ENCODE results near the gene VCAM1. TPM values are rescaled to one million over a fixed set of nuclear protein-coding genes. Genes with fewer than 3 reads are reported as not detected.

Gene VCAM1
- total RNA-seq, 3 donors from 2014 or later (not counting 1 experiment from before 2014, with no cell fraction given): 0.12 to 0.15 TPM; not detected in 1

DNA sequence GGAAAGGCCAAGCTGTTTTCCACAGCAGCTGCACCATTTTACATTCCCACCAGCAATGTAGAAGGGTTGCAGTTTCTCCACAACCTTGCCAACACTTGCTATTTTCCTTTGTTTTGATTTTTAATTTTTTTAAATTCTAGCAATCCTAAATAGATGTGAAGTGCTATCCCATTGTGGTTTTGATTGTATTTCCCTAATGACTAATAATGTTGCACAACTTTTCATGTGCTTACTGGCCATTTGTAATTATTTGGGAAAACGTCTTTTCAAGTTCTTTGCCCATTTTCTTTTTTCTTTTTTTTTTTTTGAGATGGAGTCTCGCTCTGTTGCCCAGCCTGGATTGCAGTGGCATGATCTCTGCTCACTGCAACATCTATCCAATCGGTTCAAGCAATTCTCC is 53.9 kb downstream of the VCAM1 start:
- H3K27ac Mint-ChIP-seq: no peak overlapping the region

DNA sequence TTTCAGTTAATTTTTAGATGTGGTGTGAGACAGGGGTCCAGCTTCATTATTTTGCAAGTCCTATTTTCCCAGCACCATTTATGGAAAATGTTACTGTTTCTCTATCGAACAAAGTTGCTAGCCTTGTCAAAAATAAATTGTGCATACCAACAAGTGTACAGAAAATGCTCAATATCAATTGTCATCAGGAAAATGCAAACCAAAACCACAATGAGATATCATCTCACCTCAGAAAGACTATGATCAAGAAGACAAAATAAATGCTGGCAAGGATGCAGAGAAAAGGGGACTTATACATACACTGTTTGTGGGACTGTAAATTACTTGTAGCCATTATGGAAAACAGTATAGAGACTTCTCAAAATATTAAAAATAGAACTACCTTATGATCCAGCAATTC is 54.8 kb downstream of the VCAM1 start:
- TF ChIP-seq CTCF (IDR thresholded peaks at IDR 0.05): no peak
- Mint-ChIP-seq H3K36me3 (no peaks in the 10 kb centered on the region), H3K4me1 (no peaks in the 10 kb centered on the region), H3K27me3 (ENCODE audit: low read depth in 2 of 2) (peaks cover 8 to 11% of the 10 kb centered on the region in 2 donors), H3K4me3 (no peak overlapping the region), H3K27ac (no peak overlapping the region), H3K9me3 (peaks cover 0 to 3% of the 10 kb centered on the region in 2 donors)
- intact Hi-C loops (cut with micrococcal nuclease): no loop called here
- Histone ChIP-seq H3K4me3 (ENCODE audit: low read length) (no peak overlapping the region), H3K27me3 (ENCODE audit: control insufficient read depth, insufficient read depth, low read length) (no peaks in the 10 kb centered on the region), H3K27ac (ENCODE audit: low read length) (no peak overlapping the region), H3K4me1 (ENCODE audit: control insufficient read depth, insufficient read depth, low read length) (no peaks in the 10 kb centered on the region), H3K36me3 (ENCODE audit: control insufficient read depth, insufficient read depth, low read length) (no peaks in the 10 kb centered on the region), H3K9me3 (ENCODE audit: control insufficient read depth, insufficient read depth, low read length) (no peaks in the 10 kb centered on the region)
- no peak for ATAC-seq
- no peak for DNase-seq
- WGBS (ENCODE audit: insufficient coverage): 43% methylated on average over 1 of the region's 1 CpG

More for the DNA sequence above, 53.9 kb downstream of the VCAM1 start:
- H3K9me3 ChIP-seq (ENCODE audit: control insufficient read depth, insufficient read depth, low read length): no peaks in the 10 kb centered on the region
- Mint-ChIP-seq H3K9me3 (no peaks in the 10 kb centered on the region), H3K4me1 (no peaks in the 10 kb centered on the region), H3K36me3 (no peaks in the 10 kb centered on the region), H3K27me3 (ENCODE audit: low read depth in 2 of 2) (peaks cover 7 to 8% of the 10 kb centered on the region in 2 donors), H3K4me3 (no peak overlapping the region)
- H3K36me3 ChIP-seq (ENCODE audit: control insufficient read depth, insufficient read depth, low read length): no peaks in the 10 kb centered on the region
- H3K4me3 ChIP-seq (ENCODE audit: low read length): no peak overlapping the region
- WGBS (ENCODE audit: insufficient coverage): 93% methylated on average over 2 of the region's 3 CpGs
- no peak overlapping the region for H3K27ac ChIP-seq (ENCODE audit: low read length)
- DNase-seq (no peak), ATAC-seq (no peak)
- intact Hi-C loops (cut with micrococcal nuclease): no loop called here
- TF ChIP-seq CTCF (IDR thresholded peaks at IDR 0.05): no peak
- no peaks in the 10 kb centered on the region for H3K27me3 ChIP-seq (ENCODE audit: control insufficient read depth, insufficient read depth, low read length)
- no peaks in the 10 kb centered on the region for H3K4me1 ChIP-seq (ENCODE audit: control insufficient read depth, insufficient read depth, low read length)

GRCh38 chr1:100775483-100775882 is 55.9 kb downstream of the VCAM1 start:
- ATAC-seq (no peak), DNase-seq (no peak)
- H3K36me3 Mint-ChIP-seq: no peaks in the 10 kb centered on the region
- no peak for TF ChIP-seq CTCF (IDR thresholded peaks at IDR 0.05)
- Histone ChIP-seq H3K27me3 (ENCODE audit: control insufficient read depth, insufficient read depth, low read length) (no peaks in the 10 kb centered on the region), H3K4me3 (ENCODE audit: low read length) (no peak overlapping the region), H3K27ac (ENCODE audit: low read length) (no peak overlapping the region), H3K9me3 (ENCODE audit: control insufficient read depth, insufficient read depth, low read length) (no peaks in the 10 kb centered on the region), H3K4me1 (ENCODE audit: control insufficient read depth, insufficient read depth, low read length) (no peaks in the 10 kb centered on the region), H3K36me3 (ENCODE audit: control insufficient read depth, insufficient read depth, low read length) (no peaks in the 10 kb centered on the region)
- no peaks in the 10 kb centered on the region for H3K4me1 Mint-ChIP-seq
- no peak overlapping the region for H3K27ac Mint-ChIP-seq
- intact Hi-C loops (cut with micrococcal nuclease): no loop called here
- H3K27me3 Mint-ChIP-seq (ENCODE audit: low read depth in 2 of 2): peaks cover 8 to 11% of the 10 kb centered on the region in 2 donors
- H3K9me3 Mint-ChIP-seq: peaks cover 0 to 3% of the 10 kb centered on the region in 2 donors
- 93% methylated on average over 4 of the region's 4 CpGs for WGBS (ENCODE audit: insufficient coverage)
- H3K4me3 Mint-ChIP-seq: no peak overlapping the region

GRCh38 chr1:100778748-100779147 is 59.2 kb downstream of the VCAM1 start:
- peaks cover 0 to 8% of the 10 kb centered on the region in 2 donors for H3K27me3 Mint-ChIP-seq (ENCODE audit: low read depth in 2 of 2)
- peaks cover 6 to 8% of the 10 kb centered on the region in 2 donors for H3K9me3 Mint-ChIP-seq
- intact Hi-C loops (cut with micrococcal nuclease): no loop called here

More at GRCh38 chr1:100778748-100779147, 59.2 kb downstream of the VCAM1 start:
- no peak overlapping the region for H3K4me3 Mint-ChIP-seq
- no peak overlapping the region for H3K27ac Mint-ChIP-seq
- Histone ChIP-seq H3K9me3 (ENCODE audit: control insufficient read depth, insufficient read depth, low read length) (no peaks in the 10 kb centered on the region), H3K4me1 (ENCODE audit: control insufficient read depth, insufficient read depth, low read length) (no peaks in the 10 kb centered on the region), H3K27me3 (ENCODE audit: control insufficient read depth, insufficient read depth, low read length) (no peaks in the 10 kb centered on the region), H3K27ac (ENCODE audit: low read length) (no peak overlapping the region), H3K36me3 (ENCODE audit: control insufficient read depth, insufficient read depth, low read length) (no peaks in the 10 kb centered on the region), H3K4me3 (ENCODE audit: low read length) (no peak overlapping the region)
- TF ChIP-seq CTCF (IDR thresholded peaks at IDR 0.05): no peak
- no peak for DNase-seq
- ATAC-seq: no peak
- H3K4me1 Mint-ChIP-seq: no peaks in the 10 kb centered on the region
- H3K36me3 Mint-ChIP-seq: no peaks in the 10 kb centered on the region

Data from natural killer cell (primary cell).